GM23338 (cell line): Measurements from ENCODE around the gene ZNF619. TPM values are rescaled to one million over a fixed set of nuclear protein-coding genes. Genes with fewer than 3 reads are reported as not detected.

ENCODE experiments used
- ATAC-seq: fragments of 200-7000 bp; cut with Tn5 transposase; 3 replicates; pipeline ENCODE4 v1.9.1; 2020
- DNase-seq: peaks from one replicate; pipeline ENCODE4 v3.0.0-alpha.2; 2015; ENCODE audit warnings: low spot score
- H2AFZ ChIP-seq: fragments of 200-600 bp; sonication (generic); 2 replicates; pipeline ENCODE4 v1.8.0; 2016; ENCODE audit warnings: antibody characterized with exemption, mild to moderate bottlenecking, moderate library complexity
- H3F3A ChIP-seq: fragments of 200-600 bp; sonication (generic); replicated peaks from 2 replicates; pipeline ENCODE4 v1.8.0; 2017; ENCODE audit warnings: antibody characterized with exemption, mixed run types, low read depth
- H3K27ac ChIP-seq: fragments of 200-600 bp; sonication (generic); 2 replicates; pipeline ENCODE4 v1.6.1; 2016; ENCODE audit warnings: low read depth
- H3K27me3 ChIP-seq: fragments of 200-600 bp; sonication (generic); 2 replicates; pipeline ENCODE4 v1.8.0; 2016; ENCODE audit warnings: mild to moderate bottlenecking, mixed run types, moderate library complexity; ENCODE audit not compliant: insufficient read depth
- H3K36me3 ChIP-seq: fragments of 200-600 bp; sonication (generic); 2 replicates; pipeline ENCODE4 v1.8.0; 2016; ENCODE audit warnings: mild to moderate bottlenecking; ENCODE audit not compliant: insufficient read depth
- H3K4me1 ChIP-seq: fragments of 200-600 bp; sonication (generic); 2 replicates; pipeline ENCODE4 v1.8.0; 2016; ENCODE audit warnings: mild to moderate bottlenecking, moderate library complexity; ENCODE audit not compliant: insufficient read depth
- H3K4me2 ChIP-seq: fragments of 200-600 bp; sonication (generic); 2 replicates; pipeline ENCODE4 v1.7.1; 2017; ENCODE audit warnings: mixed run types
- H3K4me3 ChIP-seq: fragments of 200-600 bp; sonication (generic); 2 replicates; pipeline ENCODE4 v1.6.1; 2016; ENCODE audit warnings: mixed run types
- H3K79me2 ChIP-seq: fragments of 200-600 bp; sonication (generic); replicated peaks from 2 replicates; pipeline ENCODE4 v1.8.0; 2017; ENCODE audit warnings: mild to moderate bottlenecking; ENCODE audit not compliant: insufficient read depth
- H3K9me2 ChIP-seq: fragments of 200-600 bp; sonication (generic); 2 replicates; pipeline ENCODE4 v1.8.0; 2017; ENCODE audit not compliant: insufficient read depth
- H4K20me1 ChIP-seq: fragments of 200-600 bp; sonication (generic); replicated peaks from 2 replicates; pipeline ENCODE4 v1.8.0; 2017; ENCODE audit warnings: mild to moderate bottlenecking; ENCODE audit not compliant: insufficient read depth
- H3K27ac Mint-ChIP-seq: 2 replicates; pipeline ENCODE4 v1.8.0; 2020; ENCODE audit warnings: inconsistent platforms, mild to moderate bottlenecking, moderate library complexity, mixed read lengths
- H3K27me3 Mint-ChIP-seq: 3 replicates; pipeline ENCODE4 v1.8.0; 2022; ENCODE audit warnings: low read depth, mild to moderate bottlenecking, moderate library complexity, mixed read lengths, inconsistent platforms; ENCODE audit not compliant: insufficient read depth, poor library complexity
- H3K36me3 Mint-ChIP-seq: 3 replicates; pipeline ENCODE4 v1.8.0; 2021; ENCODE audit warnings: low read depth, mild to moderate bottlenecking, inconsistent platforms, moderate library complexity, mixed read lengths
- H3K4me1 Mint-ChIP-seq: 3 replicates; pipeline ENCODE4 v1.8.0; 2020; ENCODE audit warnings: mild to moderate bottlenecking, inconsistent platforms, mixed read lengths
- H3K4me3 Mint-ChIP-seq: 3 replicates; pipeline ENCODE4 v1.8.0; 2021; ENCODE audit warnings: moderate library complexity, mild to moderate bottlenecking, inconsistent platforms, mixed read lengths
- H3K9me3 Mint-ChIP-seq: 3 replicates; pipeline ENCODE4 v1.8.0; 2020; ENCODE audit warnings: moderate library complexity, mild to moderate bottlenecking, inconsistent platforms, mixed read lengths
- CREB1 ChIP-seq: fragments of 250-450 bp; sonication (Bioruptor Pico); IDR thresholded peaks from 2 replicates; pipeline ENCODE4 v1.5.0; 2020; ENCODE audit warnings: low read depth, mild to moderate bottlenecking, moderate library complexity
- CTCF ChIP-seq, 2 experiments: fragments of 200-600 bp in 1 of 2; sonication (generic) in 1 of 2; conservative IDR thresholded peaks; 2 replicates each; pipeline versions ENCODE4 v1.5.1 to v1.6.1; 2016 to 2017; ENCODE audit warnings: antibody characterized with exemption in 2 of 2, low read depth in 2 of 2, mild to moderate bottlenecking in 2 of 2, moderate library complexity in 1 of 2
- ETS1 ChIP-seq: IDR thresholded peaks from 2 replicates; pipeline ENCODE4 v1.6.1; 2016; ENCODE audit warnings: antibody characterized with exemption
- EZH2 ChIP-seq: fragments of 200-600 bp; sonication (generic); IDR thresholded peaks from one replicate; pipeline ENCODE4 v1.8.0; 2017; ENCODE audit warnings: antibody characterized with exemption, mild to moderate bottlenecking, low read depth; ENCODE audit not compliant: unreplicated experiment
- EZH2phosphoT487 ChIP-seq: fragments of 200-600 bp; sonication (generic); IDR thresholded peaks from one replicate; pipeline ENCODE4 v1.8.1; 2018; ENCODE audit warnings: antibody characterized with exemption; ENCODE audit not compliant: unreplicated experiment
- JUNB ChIP-seq: IDR thresholded peaks from one replicate; pipeline ENCODE4 v1.6.1; 2016; ENCODE audit warnings: antibody characterized with exemption; ENCODE audit not compliant: unreplicated experiment
- NANOG ChIP-seq: IDR thresholded peaks from 2 replicates; pipeline ENCODE4 v1.6.1; 2016; ENCODE audit warnings: antibody characterized with exemption, borderline replicate concordance
- POLR2AphosphoS5 ChIP-seq: IDR thresholded peaks from 2 replicates; pipeline ENCODE4 v1.6.1; 2016; ENCODE audit warnings: antibody characterized with exemption, low read depth
- STAT1 ChIP-seq: IDR thresholded peaks from one replicate; pipeline ENCODE4 v1.6.1; 2016; ENCODE audit warnings: antibody characterized with exemption; ENCODE audit not compliant: unreplicated experiment
- ZNF114 ChIP-seq: fragments of 250-450 bp; sonication (Bioruptor Pico); IDR thresholded peaks from 2 replicates; pipeline ENCODE4 v1.5.0; 2020; ENCODE audit warnings: mild to moderate bottlenecking, moderate library complexity
- ZNF331 ChIP-seq: fragments of 250-450 bp; sonication (Bioruptor Pico); IDR thresholded peaks from 2 replicates; pipeline ENCODE4 v1.5.0; 2020; ENCODE audit warnings: low read depth, mild to moderate bottlenecking, moderate library complexity
- polyA plus RNA-seq: library from polyadenylated mRNA; unstranded; fragments of >200 nt; fragmentation: Nextera tagmentation; extraction: Ambion mirVana; gene quantifications from 2 replicates; pipeline ENCODE4 v1.2.1, GENCODE V29; 2016
- total RNA-seq: library from RNA; depleted of rRNA; stranded (reverse); fragments of >200 nt; shearing (Covaris generic); gene quantifications from 2 replicates; pipeline ENCODE4 v1.2.3, GENCODE V29; 2014
- TF ChIP-seq, protein P1 (sequence below): IDR thresholded peaks from one replicate; pipeline ENCODE4 v1.6.1; 2018; ENCODE audit warnings: antibody characterized with exemption; ENCODE audit not compliant: unreplicated experiment
- TF ChIP-seq, protein P2 (sequence below): fragments of 250-450 bp; sonication (Bioruptor Pico); IDR thresholded peaks from 2 replicates; pipeline ENCODE4 v1.5.0; 2020; ENCODE audit warnings: mild to moderate bottlenecking, moderate library complexity

ZNF619 gene
- total and polyA plus RNA-seq, 2 experiments from 2014 or later = 1.3 to 7.4 TPM

DNA sequence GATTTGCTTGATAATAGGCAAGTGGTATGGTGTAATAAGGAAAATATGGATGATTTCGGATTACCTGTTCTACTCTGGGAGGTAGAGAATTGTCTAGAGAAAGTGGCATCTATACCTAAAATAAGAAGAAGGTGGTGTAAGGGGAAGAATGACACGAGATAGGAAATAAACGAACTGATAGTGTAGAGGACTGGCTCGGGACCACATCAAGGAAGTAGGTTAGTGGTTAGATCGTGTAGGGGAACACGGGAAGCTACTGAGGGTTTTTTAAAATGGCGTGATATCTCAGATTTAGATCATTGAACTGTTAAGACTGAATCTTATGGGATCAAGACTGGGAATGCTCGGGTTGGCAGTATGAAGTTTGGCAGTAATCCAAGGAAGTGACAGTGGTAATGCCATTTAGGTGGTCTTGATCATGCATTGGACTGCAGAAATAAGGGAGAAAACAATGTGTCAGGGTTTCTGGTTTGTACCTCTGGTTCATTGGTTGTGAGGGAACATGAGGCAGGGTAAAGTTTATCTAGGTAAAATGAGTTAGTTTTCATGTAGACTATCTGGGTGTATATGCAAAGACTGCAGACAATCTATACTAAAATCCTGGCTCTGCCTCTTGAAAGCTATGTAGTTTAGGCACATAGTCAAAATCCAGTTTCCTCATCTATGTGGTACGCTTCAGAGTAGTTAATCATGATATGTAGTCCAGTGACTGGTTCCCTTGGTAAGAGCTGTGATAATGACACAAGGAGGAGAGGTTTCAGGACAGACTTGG lies 12.4 kb upstream of the ZNF619 start:
- no peaks in the 10 kb centered on the region for H3K27me3 ChIP-seq
- no peak overlapping the region for H3K4me2 ChIP-seq
- peaks cover 11% of the 10 kb centered on the region for H3K79me2 ChIP-seq
- H3K4me1 Mint-ChIP-seq = peaks cover 12% of the 10 kb centered on the region; the same call in 2 of the 3 replicates
- TF ChIP-seq ETS1 (no peak), NANOG (no peak), CTCF (conservative IDR thresholded peaks at IDR 0.05; ENCODE audit: low read depth in 2 of 2) (no peak), ZNF331 (CRISPR knock-in tag) (no peak), JUNB (no peak), ZNF114 (CRISPR knock-in tag) (no peak), EZH2 (no peak), POLR2AphosphoS5 (no peak), CREB1 (CRISPR knock-in tag) (no peak), EZH2phosphoT487 (no peak), STAT1 (no peak)
- TF ChIP-seq, protein P1, sequence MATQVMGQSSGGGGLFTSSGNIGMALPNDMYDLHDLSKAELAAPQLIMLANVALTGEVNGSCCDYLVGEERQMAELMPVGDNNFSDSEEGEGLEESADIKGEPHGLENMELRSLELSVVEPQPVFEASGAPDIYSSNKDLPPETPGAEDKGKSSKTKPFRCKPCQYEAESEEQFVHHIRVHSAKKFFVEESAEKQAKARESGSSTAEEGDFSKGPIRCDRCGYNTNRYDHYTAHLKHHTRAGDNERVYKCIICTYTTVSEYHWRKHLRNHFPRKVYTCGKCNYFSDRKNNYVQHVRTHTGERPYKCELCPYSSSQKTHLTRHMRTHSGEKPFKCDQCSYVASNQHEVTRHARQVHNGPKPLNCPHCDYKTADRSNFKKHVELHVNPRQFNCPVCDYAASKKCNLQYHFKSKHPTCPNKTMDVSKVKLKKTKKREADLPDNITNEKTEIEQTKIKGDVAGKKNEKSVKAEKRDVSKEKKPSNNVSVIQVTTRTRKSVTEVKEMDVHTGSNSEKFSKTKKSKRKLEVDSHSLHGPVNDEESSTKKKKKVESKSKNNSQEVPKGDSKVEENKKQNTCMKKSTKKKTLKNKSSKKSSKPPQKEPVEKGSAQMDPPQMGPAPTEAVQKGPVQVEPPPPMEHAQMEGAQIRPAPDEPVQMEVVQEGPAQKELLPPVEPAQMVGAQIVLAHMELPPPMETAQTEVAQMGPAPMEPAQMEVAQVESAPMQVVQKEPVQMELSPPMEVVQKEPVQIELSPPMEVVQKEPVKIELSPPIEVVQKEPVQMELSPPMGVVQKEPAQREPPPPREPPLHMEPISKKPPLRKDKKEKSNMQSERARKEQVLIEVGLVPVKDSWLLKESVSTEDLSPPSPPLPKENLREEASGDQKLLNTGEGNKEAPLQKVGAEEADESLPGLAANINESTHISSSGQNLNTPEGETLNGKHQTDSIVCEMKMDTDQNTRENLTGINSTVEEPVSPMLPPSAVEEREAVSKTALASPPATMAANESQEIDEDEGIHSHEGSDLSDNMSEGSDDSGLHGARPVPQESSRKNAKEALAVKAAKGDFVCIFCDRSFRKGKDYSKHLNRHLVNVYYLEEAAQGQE = no peak
- TF ChIP-seq, protein P2, sequence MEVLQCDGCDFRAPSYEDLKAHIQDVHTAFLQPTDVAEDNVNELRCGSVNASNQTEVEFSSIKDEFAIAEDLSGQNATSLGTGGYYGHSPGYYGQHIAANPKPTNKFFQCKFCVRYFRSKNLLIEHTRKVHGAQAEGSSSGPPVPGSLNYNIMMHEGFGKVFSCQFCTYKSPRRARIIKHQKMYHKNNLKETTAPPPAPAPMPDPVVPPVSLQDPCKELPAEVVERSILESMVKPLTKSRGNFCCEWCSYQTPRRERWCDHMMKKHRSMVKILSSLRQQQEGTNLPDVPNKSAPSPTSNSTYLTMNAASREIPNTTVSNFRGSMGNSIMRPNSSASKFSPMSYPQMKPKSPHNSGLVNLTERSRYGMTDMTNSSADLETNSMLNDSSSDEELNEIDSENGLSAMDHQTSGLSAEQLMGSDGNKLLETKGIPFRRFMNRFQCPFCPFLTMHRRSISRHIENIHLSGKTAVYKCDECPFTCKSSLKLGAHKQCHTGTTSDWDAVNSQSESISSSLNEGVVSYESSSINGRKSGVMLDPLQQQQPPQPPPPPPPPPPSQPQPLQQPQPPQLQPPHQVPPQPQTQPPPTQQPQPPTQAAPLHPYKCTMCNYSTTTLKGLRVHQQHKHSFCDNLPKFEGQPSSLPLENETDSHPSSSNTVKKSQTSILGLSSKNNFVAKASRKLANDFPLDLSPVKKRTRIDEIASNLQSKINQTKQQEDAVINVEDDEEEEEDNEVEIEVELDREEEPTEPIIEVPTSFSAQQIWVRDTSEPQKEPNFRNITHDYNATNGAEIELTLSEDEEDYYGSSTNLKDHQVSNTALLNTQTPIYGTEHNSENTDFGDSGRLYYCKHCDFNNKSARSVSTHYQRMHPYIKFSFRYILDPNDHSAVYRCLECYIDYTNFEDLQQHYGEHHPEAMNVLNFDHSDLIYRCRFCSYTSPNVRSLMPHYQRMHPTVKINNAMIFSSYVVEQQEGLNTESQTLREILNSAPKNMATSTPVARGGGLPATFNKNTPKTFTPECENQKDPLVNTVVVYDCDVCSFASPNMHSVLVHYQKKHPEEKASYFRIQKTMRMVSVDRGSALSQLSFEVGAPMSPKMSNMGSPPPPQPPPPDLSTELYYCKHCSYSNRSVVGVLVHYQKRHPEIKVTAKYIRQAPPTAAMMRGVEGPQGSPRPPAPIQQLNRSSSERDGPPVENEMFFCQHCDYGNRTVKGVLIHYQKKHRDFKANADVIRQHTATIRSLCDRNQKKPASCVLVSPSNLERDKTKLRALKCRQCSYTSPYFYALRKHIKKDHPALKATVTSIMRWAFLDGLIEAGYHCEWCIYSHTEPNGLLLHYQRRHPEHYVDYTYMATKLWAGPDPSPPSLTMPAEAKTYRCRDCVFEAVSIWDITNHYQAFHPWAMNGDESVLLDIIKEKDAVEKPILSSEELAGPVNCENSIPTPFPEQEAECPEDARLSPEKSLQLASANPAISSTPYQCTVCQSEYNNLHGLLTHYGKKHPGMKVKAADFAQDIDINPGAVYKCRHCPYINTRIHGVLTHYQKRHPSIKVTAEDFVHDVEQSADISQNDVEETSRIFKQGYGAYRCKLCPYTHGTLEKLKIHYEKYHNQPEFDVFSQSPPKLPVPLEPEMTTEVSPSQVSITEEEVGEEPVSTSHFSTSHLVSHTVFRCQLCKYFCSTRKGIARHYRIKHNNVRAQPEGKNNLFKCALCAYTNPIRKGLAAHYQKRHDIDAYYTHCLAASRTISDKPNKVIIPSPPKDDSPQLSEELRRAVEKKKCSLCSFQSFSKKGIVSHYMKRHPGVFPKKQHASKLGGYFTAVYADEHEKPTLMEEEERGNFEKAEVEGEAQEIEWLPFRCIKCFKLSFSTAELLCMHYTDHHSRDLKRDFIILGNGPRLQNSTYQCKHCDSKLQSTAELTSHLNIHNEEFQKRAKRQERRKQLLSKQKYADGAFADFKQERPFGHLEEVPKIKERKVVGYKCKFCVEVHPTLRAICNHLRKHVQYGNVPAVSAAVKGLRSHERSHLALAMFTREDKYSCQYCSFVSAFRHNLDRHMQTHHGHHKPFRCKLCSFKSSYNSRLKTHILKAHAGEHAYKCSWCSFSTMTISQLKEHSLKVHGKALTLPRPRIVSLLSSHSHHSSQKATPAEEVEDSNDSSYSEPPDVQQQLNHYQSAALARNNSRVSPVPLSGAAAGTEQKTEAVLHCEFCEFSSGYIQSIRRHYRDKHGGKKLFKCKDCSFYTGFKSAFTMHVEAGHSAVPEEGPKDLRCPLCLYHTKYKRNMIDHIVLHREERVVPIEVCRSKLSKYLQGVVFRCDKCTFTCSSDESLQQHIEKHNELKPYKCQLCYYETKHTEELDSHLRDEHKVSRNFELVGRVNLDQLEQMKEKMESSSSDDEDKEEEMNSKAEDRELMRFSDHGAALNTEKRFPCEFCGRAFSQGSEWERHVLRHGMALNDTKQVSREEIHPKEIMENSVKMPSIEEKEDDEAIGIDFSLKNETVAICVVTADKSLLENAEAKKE (CRISPR knock-in tag) = no peak
- peak; percentile 8; the same call in 1 of the 3 replicates for ATAC-seq
- peak overlapping the region; percentile 49 for H3K27ac Mint-ChIP-seq
- no peaks in the 10 kb centered on the region for H3K27me3 Mint-ChIP-seq
- peak overlapping the region; percentile 89 for H3K27ac ChIP-seq
- peaks cover 39% of the 10 kb centered on the region for H4K20me1 ChIP-seq
- H2AFZ ChIP-seq = no peak overlapping the region
- H3K4me1 ChIP-seq = no peaks in the 10 kb centered on the region
- H3F3A ChIP-seq = peaks cover 42% of the 10 kb centered on the region
- no peak for DNase-seq
- no peaks in the 10 kb centered on the region for H3K9me3 Mint-ChIP-seq
- H3K36me3 Mint-ChIP-seq = peaks cover 56% of the 10 kb centered on the region
- no peak overlapping the region for H3K4me3 ChIP-seq
- H3K4me3 Mint-ChIP-seq = no peak overlapping the region
- no peaks in the 10 kb centered on the region for H3K9me2 ChIP-seq
- peaks cover 44% of the 10 kb centered on the region for H3K36me3 ChIP-seq
